Cerebellar nuclear complex (tissue), 1 donor: ENCODE measurements around the gene TJAP1.
A peak's percentile ranks its signal among the peaks of the same experiment; 100 is the strongest.
"Not testable (repeated sequence)": the region's sequence is repeated elsewhere in the genome, so short reads cannot be mapped to it uniquely, and the experiment has no call there.

Source experiments
- DNase-seq, 2 experiments: peaks; one replicate each; lab custom pipeline; 2025; lab: John Stamatoyannopoulos, UW

TJAP1 gene

DNA sequence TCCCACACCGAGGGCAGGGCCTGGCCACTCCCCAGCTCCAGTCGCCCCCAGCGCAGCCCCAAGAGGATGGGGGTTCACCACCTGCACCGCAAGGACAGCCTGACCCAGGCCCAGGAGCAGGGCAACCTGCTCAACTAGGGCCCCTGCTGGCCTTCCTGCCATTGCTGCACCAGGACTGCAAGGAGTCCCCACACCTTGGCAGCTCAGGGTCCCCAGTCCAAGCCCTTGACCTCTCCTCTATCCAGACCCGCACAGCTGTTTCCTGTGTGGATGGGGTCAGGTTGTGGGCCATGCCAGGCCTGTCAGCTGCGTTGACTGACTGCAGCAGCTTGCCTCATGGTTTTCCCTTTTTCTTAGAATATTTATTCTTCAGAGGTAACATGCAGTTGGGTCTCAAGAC, 28.3 kb downstream of the TJAP1 start:
- no peak for DNase-seq

DNA sequence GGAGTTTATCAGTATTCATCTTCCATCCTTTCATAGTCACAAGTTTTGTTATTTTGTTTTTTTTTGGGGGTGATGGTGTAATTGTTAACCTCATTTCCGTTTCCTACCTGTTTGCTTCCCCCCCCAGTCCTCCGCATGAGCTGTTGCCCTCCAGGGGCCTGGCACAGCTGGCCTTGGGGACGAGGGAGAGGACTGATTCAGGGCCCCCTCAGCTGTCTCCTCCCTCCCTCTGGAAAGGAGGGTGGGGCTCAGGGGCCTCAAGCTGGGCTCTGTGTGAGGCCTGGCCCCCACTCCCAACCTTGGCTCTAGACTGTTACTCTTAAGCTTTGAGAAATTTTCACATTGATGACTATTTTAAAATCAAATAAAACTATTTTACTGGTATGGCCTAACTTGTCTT, 28.8 kb downstream of the TJAP1 start:
- no peak for DNase-seq

DNA sequence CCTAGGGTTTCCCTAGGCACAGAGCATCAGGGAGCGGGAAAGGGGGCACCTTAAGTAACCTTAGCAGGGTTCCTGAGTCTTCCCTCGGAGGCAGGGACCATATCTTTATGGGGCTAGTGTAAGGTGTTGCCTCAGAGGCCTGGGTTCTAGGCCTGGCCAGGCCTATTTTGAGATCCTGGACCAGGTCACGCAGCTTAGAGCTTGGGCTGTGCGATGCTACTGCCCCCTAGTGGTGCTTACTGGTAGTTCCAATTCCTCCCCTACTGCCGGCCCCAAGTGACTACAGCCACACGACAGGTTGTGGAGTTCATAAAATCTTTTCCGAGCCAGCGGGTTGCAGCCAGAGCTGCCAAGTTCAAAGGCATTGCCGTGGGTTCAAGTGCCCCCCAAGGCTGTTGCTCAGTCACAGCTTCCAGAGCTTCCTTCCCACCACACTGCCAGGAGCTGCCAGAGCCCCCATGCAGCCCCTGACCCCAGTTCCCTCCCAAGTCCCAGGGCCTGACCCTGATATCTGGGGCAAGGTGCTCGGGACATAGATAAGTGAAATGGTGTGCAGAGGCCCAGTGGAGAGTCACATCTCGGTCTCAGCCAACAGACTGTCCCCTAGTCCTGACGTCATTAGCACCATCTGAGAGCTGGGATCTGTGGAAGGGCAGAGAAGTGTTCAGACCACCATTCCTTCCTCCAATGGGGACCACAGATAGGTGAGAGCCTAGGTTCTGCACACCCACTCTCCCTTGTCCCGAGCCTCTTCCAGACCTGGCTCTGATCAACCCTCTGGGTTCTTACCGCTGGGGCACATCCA, 29.5 kb downstream of the TJAP1 start:
- peak in 1 of 2 experiments; percentile 23 for DNase-seq

DNA sequence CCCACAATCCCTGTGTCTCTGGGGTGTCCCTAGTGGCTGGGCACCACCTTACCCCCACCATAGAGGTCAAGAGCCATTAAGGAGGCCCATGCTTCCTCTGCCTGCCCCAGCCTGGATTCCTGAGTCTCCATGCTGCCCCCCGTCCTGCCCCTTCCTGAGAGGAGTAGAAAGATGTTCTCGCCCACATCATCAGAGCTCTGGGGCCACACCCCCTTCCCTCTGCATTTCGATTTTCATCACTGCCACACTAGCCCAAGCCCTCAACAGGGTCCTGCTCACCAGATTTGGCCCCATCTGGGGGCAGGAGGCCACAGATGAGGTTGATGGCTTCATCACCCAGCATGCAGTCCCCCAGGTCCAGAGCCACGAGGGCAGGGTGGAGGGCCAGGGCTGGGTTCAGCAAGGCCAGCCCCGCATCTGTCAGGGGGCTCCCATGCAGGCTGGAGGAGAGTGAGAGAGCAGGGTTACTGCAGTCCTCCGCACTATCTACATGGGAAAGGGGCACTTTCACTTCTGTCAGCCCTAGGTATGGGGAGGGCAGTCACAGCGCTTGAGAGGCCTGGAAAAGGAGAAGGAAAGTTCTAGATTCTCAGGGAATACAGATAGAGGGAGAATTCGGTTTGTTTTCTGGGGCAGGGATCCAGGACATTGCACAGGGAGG, 31.2 kb downstream of the TJAP1 start:
- no peak for DNase-seq

DNA sequence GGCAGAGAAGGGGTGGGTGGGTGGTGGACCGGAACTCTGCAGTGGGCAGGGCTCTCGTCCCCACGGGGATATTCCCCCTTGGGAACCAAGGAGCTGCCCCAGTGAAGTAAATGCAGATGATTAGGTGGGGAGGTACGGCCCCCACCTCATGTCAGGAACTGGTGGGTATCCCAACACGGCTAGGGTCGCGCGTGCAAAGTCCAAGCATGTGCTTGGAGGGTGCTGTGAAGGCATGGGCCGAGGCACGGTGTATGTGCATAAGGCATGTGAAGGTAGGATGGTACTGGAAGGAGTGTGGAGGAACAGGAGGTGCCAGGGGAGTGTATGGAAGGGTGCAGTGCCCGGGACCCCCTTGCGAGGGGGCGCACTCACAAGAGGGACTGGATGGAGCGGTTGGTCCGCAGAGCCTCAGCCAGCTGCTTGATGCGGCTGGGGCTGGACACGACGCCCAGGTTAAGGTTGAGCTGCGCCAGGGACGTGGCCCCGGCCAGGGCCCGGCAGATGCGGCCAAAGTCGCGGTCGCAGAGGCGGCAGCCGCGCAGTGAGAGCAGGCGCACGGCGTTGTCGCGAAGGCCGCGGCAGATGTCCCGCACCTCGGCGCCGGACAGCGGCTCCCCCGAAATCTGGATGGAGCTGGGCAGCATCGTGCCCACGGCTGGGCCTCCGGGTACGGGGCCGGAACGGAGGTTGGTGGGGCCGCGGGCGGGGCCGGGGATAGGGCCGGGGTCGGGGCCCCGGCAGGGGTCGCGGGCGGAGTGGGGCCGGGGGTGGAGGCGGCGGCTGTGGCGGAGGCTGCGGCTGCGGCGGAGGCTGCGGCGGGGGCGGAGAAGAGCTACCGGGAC, 32.0 kb downstream of the TJAP1 start:
- DNase-seq, result no peak

DNA sequence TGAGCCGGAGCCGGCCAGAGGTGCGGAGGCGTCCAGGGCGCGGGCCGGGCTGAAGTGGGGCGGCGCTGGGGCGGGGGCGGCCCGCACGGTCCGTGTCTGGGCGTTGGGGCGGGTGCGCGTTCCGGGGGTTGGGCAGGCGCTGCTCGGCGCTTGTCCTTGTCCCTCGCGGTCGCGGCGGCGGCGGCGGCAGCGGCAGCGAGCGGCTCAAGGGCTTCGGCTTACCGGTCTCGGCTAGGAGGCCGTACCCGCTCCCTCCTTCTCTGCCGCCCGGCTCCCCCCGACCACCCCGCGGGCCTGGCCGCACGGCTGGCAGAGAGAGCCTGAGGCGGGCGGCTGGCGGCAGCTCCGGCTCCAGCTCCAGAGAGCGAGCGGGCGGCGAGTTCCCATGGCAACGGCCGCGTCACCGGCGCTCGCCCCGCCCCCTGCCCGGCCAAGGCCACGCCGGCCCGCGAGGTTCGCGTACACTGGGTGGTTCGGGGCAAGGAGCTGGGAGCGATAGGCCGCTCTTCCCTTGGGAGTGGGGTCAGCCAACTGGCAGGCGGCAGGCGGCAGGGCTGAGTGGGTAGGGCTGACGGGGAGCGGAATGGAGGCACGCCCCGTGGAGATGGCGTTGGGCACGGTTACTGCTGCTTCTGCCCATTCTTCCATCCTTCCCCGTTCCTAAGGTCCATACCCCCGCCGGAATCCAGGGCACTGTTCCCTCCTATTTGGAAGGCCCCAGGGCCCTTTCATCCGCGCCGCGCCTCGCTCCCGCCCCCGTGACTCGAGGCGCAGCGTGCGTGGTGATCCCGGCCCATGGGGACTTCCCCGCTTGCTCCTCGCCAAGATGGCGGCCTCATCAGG, 32.8 kb downstream of the TJAP1 start, which contains the start of gene LRRC73:
Gene LRRC73, minus strand, starts transcription at position 363 of the 843 bp plus-strand sequence. CDS start 561 bp downstream, outside the sequence.
- no peak for DNase-seq

DNA sequence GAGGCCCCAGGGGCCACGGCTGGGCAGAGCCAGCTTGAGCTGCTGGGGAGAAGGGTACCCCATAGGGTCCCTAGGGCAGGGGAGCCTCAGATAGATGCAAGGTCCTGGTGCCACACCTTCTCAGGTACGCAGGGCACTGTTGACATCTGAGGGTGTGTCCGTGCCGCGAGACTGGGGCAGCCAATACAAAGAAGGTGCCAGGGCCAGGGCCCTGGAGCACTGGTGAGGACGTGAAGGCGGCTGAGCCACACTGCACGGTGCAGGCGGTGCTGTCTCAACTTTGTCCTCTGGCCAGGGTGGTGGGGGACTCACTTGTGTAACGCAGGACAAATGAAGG, 33.4 kb downstream of the TJAP1 start:
- DNase-seq, result no peak

GRCh38 chr6:43511824-43512415, 34.5 kb downstream of the TJAP1 start:
- DNase-seq, result no peak

DNA sequence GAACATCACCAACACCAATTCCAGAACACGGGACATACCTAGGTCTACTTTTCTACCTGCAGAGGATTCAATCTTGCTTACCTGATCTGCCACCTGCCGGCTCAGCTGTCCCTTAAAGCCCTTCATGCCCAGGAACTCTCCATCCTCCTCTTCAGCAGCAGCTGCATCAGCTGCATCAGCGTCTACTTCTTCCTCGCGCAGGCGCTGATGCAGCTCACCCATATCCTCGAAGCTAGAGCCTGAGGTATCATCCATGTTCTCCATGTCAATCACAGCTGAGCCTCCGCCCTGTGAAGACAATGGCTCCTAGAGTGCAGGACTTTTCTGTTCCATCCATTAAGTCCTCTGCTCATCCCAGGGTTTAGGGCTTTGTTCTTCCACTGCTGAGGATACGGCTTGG, 38.4 kb downstream of the TJAP1 start:
- no peak for DNase-seq

- DNase-seq, result no peak
Observed at GRCh38 chr6:43516367-43516696, 39.0 kb downstream of the TJAP1 start.

GRCh38 chr6:43516697-43517504, 39.5 kb downstream of the TJAP1 start, which contains the start of the genes POLR1C and YIPF3:
Gene POLR1C, plus strand, starts transcription at chr6:43517089. Its CDS starts 21 bp downstream, at chr6:43517110.
Gene YIPF3, minus strand, starts transcription at chr6:43516926. Its CDS starts 119 bp downstream, at chr6:43516807.
- peak; percentile 75 to 92 for DNase-seq

DNA sequence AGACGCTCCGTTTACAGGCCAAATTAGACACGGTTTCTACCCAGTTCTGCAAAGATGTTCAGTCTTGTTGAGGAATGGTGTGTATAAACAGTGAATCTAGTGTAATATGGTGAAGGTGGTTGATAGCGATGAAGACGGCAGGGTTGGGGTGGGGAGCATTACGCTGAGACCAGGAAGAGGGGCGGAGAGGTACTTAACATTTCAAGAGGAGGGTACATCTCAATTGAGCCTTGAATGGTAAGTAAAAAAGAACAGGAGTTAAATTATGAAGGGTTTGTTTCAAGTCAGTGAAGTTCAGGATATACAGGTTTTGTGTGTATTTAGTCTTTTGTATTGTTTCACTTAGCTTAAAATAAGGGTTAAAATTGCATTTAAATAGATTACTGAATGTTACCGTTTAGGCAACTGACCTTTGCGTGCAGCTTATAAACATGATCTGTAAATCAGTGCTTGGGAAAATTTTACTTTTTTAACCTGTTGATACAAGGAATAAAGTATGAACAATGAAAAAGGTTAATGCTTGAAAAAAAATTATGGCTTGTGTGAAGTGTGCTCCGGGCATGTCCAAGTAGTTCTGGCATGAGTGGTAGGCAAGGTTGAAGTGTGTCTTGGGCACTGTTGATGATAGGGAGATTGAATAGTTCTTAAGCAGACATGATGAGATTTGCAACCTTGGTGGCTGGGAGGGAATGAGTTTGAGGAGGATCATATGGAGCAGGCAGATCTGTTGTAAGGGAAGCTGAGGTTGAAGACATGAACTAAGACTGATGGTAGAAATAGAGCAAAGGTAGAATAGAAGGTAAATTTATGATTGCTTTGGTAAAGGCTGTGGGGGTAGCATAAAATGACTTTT, 40.4 kb downstream of the TJAP1 start:
- no peak for DNase-seq

DNA sequence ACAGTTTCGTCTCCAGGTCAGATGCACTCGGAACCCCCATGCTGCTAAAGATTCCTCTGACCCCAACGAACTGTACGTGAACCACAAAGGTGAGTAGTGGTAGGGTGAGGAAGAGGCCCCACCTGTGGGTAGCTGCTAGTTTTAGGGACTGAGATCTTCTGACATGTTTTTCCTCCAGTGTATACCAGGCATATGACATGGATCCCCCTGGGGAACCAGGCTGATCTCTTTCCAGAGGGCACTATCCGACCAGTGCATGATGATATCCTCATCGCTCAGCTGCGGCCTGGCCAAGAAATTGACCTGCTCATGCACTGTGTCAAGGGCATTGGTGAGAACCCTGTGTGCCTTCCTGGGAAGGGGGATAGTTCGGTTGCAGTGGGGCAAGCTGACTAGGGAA, 42.7 kb downstream of the TJAP1 start:
- DNase-seq, result no peak

GRCh38 chr6:43521836-43522235, 44.5 kb downstream of the TJAP1 start:
- DNase-seq, result no peak

DNA sequence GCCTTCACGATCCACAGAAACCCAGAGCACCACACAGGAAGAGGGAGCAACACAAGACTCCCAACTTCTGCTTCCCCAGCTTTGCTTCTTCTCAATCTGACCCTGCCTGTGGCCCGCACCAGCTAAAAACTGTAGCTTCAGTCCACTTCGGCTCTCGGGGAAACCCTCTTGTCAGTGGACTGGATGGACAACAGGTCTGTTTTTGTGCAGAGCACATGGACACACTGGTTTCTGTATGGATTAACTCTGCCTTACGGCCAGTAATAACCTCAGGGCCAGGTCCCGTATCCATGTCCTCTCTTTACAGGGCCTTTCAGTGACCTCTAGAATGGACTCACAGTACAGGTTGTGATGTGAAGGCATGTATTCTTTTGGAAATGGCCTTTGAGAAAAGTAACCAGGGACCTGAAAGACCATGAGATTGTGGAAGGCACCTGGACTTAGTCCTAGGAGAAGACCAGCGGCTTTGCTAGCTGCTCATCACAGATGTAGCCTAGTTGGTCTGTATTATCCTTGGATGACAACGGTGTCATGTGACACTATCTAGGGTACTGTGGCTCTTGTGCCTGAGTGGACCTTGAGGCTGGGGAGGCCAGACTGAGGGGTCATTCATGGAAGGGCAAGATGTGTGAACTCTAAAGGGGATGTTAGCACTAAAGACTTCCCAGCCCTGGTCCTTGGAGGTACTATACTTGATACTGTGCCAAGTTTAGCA, 45.3 kb downstream of the TJAP1 start:
- no peak for DNase-seq

- DNase-seq, result no peak
Observed at GRCh38 chr6:43523284-43523683, 45.9 kb downstream of the TJAP1 start.

- no peak for DNase-seq
Observed at GRCh38 chr6:43524483-43524961, 47.2 kb downstream of the TJAP1 start.

DNA sequence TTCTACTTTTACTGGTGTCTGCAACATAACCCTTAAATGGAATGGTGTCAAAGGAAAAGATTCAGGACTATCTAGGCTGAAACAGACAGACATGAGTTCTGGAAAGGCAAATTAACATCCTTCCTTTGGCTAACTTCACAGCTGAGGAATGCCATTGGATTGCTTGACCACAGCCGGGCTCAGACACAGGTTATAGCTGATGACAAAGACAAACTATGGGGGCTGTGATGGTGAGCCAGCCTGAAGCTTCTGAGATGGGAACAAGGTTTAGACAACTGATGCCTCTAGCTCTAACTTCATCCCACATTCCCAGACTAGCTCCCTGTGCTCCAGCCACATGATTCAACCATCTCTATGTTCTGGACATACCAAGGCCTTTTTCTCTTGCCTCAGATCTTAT, 54.8 kb downstream of the TJAP1 start:
- DNase-seq, result no peak

GRCh38 chr6:43538986-43539385, 61.6 kb downstream of the TJAP1 start:
- not testable (repeated sequence) for DNase-seq
